Measurements from ENCODE around the gene CIC. TPM values are rescaled to one million over a fixed set of nuclear protein-coding genes. Genes with fewer than 3 reads are reported as not detected.

CIC gene
- total and polyA plus RNA-seq, 2 of the 13 experiments (the other 11 are each of a cell fraction or from before 2014, with no cell fraction given) = 5.9 to 8.0 TPM

GRCh38 chr19:42283188-42284065 is 14.4 kb downstream of the CIC start (continued):
- TF ChIP-seq, protein P1, sequence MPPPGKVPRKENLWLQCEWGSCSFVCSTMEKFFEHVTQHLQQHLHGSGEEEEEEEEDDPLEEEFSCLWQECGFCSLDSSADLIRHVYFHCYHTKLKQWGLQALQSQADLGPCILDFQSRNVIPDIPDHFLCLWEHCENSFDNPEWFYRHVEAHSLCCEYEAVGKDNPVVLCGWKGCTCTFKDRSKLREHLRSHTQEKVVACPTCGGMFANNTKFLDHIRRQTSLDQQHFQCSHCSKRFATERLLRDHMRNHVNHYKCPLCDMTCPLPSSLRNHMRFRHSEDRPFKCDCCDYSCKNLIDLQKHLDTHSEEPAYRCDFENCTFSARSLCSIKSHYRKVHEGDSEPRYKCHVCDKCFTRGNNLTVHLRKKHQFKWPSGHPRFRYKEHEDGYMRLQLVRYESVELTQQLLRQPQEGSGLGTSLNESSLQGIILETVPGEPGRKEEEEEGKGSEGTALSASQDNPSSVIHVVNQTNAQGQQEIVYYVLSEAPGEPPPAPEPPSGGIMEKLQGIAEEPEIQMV (CRISPR knock-in tag; IDR thresholded peaks at IDR 0.05; ENCODE audit: low read depth) = 0 out of 2 replicates have a peak, but pooled peaks have one; percentile 33
- TF ChIP-seq ZNF562 (CRISPR knock-in tag; IDR thresholded peaks at IDR 0.05; ENCODE audit: borderline replicate concordance) (no peak), ERF (CRISPR knock-in tag; IDR thresholded peaks at IDR 0.05) (0 out of 2 replicates have a peak, but pooled peaks have one; percentile 18), SMAD1 (CRISPR knock-in tag; IDR thresholded peaks at IDR 0.05; ENCODE audit: borderline replicate concordance, low read depth) (no peak), ZNF547 (CRISPR knock-in tag; IDR thresholded peaks at IDR 0.05) (no peak), RCOR2 (CRISPR knock-in tag; IDR thresholded peaks at IDR 0.05) (no peak), ARNT2 (CRISPR knock-in tag; IDR thresholded peaks at IDR 0.05; ENCODE audit: low read depth) (no peak), ZNF614 (CRISPR knock-in tag; IDR thresholded peaks at IDR 0.05; ENCODE audit: borderline replicate concordance) (no peak), ZNF800 (CRISPR knock-in tag; IDR thresholded peaks at IDR 0.05) (no peak), ESRRA (CRISPR knock-in tag; IDR thresholded peaks at IDR 0.05; ENCODE audit: low read depth) (no peak), ISL2 (CRISPR knock-in tag; IDR thresholded peaks at IDR 0.05) (no peak), ZNF782 (CRISPR knock-in tag; IDR thresholded peaks at IDR 0.05; ENCODE audit: borderline replicate concordance) (no peak), ZSCAN29 (CRISPR knock-in tag; conservative IDR thresholded peaks at IDR 0.05) (no peak), KDM2A (CRISPR knock-in tag; IDR thresholded peaks at IDR 0.05; ENCODE audit: borderline replicate concordance, low read depth) (no peak), ADNP (CRISPR knock-in tag; IDR thresholded peaks at IDR 0.05) (no peak), ZNF20 (CRISPR knock-in tag; IDR thresholded peaks at IDR 0.05) (no peak), HOXA5 (CRISPR knock-in tag; IDR thresholded peaks at IDR 0.05) (no peak), GPBP1L1 (CRISPR knock-in tag; IDR thresholded peaks at IDR 0.05) (no peak), ZNF12 (CRISPR knock-in tag; IDR thresholded peaks at IDR 0.05) (no peak), UBTF (CRISPR knock-in tag; IDR thresholded peaks at IDR 0.05) (peak; percentile 31; the same call in 1 of the 2 replicates)
- TF ChIP-seq, protein P2, sequence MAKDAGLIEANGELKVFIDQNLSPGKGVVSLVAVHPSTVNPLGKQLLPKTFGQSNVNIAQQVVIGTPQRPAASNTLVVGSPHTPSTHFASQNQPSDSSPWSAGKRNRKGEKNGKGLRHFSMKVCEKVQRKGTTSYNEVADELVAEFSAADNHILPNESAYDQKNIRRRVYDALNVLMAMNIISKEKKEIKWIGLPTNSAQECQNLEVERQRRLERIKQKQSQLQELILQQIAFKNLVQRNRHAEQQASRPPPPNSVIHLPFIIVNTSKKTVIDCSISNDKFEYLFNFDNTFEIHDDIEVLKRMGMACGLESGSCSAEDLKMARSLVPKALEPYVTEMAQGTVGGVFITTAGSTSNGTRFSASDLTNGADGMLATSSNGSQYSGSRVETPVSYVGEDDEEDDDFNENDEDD (CRISPR knock-in tag; IDR thresholded peaks at IDR 0.05; ENCODE audit: borderline replicate concordance) = no peak
